HFFc6 (cell line): ENCODE data around the gene ADAMTS17. TPM values are rescaled to one million over a fixed set of nuclear protein-coding genes. Genes with fewer than 3 reads are reported as not detected.

Experiments used
- DNase-seq: peaks from one replicate; pipeline ENCODE4 v3.0.0-alpha.2; 2018
- H3K27ac Mint-ChIP-seq: 2 replicates; pipeline ENCODE4 v1.8.0; 2020; ENCODE audit warnings: mild to moderate bottlenecking, mixed read lengths
- H3K27me3 Mint-ChIP-seq: 2 replicates; pipeline ENCODE4 v1.8.0; 2021; ENCODE audit warnings: mild to moderate bottlenecking, moderate library complexity, mixed read lengths; ENCODE audit not compliant: insufficient read depth
- H3K36me3 Mint-ChIP-seq: 2 replicates; pipeline ENCODE4 v1.8.0; 2021; ENCODE audit warnings: low read depth, mixed read lengths
- H3K4me1 Mint-ChIP-seq: 2 replicates; pipeline ENCODE4 v1.8.0; 2020; ENCODE audit warnings: low read depth, mixed read lengths
- H3K4me3 Mint-ChIP-seq: 2 replicates; pipeline ENCODE4 v1.8.0; 2020; ENCODE audit warnings: mild to moderate bottlenecking, moderate library complexity, mixed read lengths
- H3K9me3 Mint-ChIP-seq: 2 replicates; pipeline ENCODE4 v1.8.0; 2020; ENCODE audit warnings: mild to moderate bottlenecking, mixed read lengths
- total RNA-seq, 6 experiments: library from RNA; stranded (reverse); fragmentation: NEBNext Ultra II Directional; extraction: Animal tissue kit (Norgen Biotek cat#: 25700); gene quantifications; 2 replicates in 1 of 6; 3 replicates in 5 of 6; pipeline ENCODE4 v1.2.3, GENCODE V29; 2021
- TF ChIP-seq, protein P1 (sequence below): fragments of 200-600 bp; sonication (generic); IDR thresholded peaks from 2 replicates; pipeline ENCODE4 v1.5.0; 2021; ENCODE audit warnings: antibody characterized with exemption, mild to moderate bottlenecking

Gene ADAMTS17
- total RNA-seq, 6 experiments from 2014 or later, result not detected

DNA sequence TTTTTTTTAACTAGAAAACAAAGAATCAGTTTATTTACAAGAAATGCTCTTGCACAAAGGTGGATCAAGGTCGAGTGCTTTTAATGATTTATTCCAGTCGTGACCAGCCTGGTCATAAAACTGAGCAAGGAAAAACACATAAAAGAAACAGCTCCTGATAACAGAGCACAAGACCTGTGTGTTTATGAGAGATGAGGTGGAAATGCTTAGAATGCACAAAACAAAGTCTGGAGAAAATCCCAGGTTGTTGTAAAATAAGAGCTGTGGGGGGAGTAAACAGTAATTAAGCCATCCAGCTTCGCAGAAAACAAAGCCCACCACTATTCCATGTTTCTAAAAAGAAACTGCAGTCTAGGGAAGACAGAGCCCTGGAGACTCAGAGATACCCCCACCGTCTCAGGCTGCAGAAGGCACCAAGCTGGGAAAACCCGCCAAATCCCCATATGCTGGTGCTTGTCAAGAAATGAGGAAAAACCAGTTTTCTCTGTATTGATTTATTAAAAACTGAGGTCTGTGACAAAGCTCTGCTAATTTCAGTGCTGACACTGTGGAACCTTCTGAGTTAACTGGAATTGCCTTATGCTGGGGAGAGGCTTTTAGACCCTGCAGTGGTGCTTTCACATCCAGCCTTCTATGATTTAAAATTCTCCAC, 139.3 kb downstream of the ADAMTS17 start:
- Mint-ChIP-seq H3K4me3 (no peak overlapping the region), H3K27ac (no peak overlapping the region), H3K27me3 (no peaks in the 10 kb centered on the region), H3K9me3 (peaks cover 62% of the 10 kb centered on the region), H3K4me1 (no peaks in the 10 kb centered on the region), H3K36me3 (peaks cover 3% of the 10 kb centered on the region; the same call in 1 of the 2 replicates)
- no peak for DNase-seq
- TF ChIP-seq, protein P1, sequence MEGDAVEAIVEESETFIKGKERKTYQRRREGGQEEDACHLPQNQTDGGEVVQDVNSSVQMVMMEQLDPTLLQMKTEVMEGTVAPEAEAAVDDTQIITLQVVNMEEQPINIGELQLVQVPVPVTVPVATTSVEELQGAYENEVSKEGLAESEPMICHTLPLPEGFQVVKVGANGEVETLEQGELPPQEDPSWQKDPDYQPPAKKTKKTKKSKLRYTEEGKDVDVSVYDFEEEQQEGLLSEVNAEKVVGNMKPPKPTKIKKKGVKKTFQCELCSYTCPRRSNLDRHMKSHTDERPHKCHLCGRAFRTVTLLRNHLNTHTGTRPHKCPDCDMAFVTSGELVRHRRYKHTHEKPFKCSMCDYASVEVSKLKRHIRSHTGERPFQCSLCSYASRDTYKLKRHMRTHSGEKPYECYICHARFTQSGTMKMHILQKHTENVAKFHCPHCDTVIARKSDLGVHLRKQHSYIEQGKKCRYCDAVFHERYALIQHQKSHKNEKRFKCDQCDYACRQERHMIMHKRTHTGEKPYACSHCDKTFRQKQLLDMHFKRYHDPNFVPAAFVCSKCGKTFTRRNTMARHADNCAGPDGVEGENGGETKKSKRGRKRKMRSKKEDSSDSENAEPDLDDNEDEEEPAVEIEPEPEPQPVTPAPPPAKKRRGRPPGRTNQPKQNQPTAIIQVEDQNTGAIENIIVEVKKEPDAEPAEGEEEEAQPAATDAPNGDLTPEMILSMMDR, result no peak

- no peak overlapping the region for H3K4me3 Mint-ChIP-seq
- H3K36me3 Mint-ChIP-seq, result peaks cover 3% of the 10 kb centered on the region; the same call in 1 of the 2 replicates
- H3K9me3 Mint-ChIP-seq, result peaks cover 61% of the 10 kb centered on the region
- H3K27ac Mint-ChIP-seq, result no peak overlapping the region
- DNase-seq, result no peak
- TF ChIP-seq, protein P1, result no peak
- no peaks in the 10 kb centered on the region for H3K27me3 Mint-ChIP-seq
- H3K4me1 Mint-ChIP-seq, result no peaks in the 10 kb centered on the region
These were observed 140.1 kb downstream of the ADAMTS17 start for GRCh38 chr15:100201376-100202280.

GRCh38 chr15:100200287-100200880, 141.4 kb downstream of the ADAMTS17 start:
- Mint-ChIP-seq H3K36me3 (0 out of 2 replicates have a peak, but pooled peaks cover 3% of the 10 kb centered on the region), H3K4me3 (no peak overlapping the region), H3K27ac (no peak overlapping the region), H3K9me3 (peaks cover 64% of the 10 kb centered on the region), H3K4me1 (no peaks in the 10 kb centered on the region), H3K27me3 (no peaks in the 10 kb centered on the region)
- TF ChIP-seq, protein P1, result no peak
- no peak for DNase-seq

DNA sequence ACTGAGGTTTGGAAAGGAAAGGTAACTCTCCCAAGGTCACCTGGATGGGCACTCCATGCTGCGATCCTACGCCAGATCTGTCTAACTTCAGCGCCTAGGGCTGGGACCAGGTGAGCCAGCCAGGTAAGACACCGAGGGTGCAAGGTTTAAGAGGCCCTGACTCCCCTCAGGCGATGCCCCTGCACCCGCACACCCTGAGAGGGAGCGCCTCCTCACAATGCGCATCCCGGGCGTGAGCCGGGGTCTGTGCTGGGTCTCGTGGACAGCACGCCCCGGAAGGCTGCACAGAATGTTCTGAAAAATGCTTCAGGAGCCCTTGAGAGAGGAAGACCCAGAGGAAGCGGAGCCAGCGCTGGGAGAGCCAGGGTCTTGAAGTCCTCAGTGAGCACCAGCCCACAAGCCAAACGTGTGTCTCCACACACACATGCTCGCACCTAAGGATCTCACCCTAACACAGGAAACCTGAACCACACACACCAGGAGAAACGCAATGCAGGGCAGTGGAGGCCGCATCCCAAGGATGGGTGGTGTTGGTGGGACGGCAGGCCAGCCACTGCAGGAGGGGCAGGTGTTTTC, 142.0 kb downstream of the ADAMTS17 start:
- Mint-ChIP-seq H3K36me3 (0 out of 2 replicates have a peak, but pooled peaks cover 3% of the 10 kb centered on the region), H3K27ac (no peak overlapping the region), H3K4me1 (no peaks in the 10 kb centered on the region), H3K4me3 (no peak overlapping the region), H3K9me3 (peaks cover 64% of the 10 kb centered on the region), H3K27me3 (no peaks in the 10 kb centered on the region)
- no peak for DNase-seq
- TF ChIP-seq, protein P1, result no peak

- Mint-ChIP-seq H3K27me3 (no peaks in the 10 kb centered on the region), H3K36me3 (0 out of 2 replicates have a peak, but pooled peaks cover 3% of the 10 kb centered on the region), H3K27ac (no peak overlapping the region), H3K9me3 (peaks cover 61% of the 10 kb centered on the region), H3K4me1 (no peaks in the 10 kb centered on the region), H3K4me3 (no peak overlapping the region)
- no peak for DNase-seq
- TF ChIP-seq, protein P1, result no peak
These were observed 143.3 kb downstream of the ADAMTS17 start for GRCh38 chr15:100198442-100198841.
